ENCODE data around the gene DSG4.
"Not testable (repeated sequence)": the region's sequence is repeated elsewhere in the genome, so short reads cannot be mapped to it uniquely, and the experiment has no call there.

DSG4 gene, protein sequence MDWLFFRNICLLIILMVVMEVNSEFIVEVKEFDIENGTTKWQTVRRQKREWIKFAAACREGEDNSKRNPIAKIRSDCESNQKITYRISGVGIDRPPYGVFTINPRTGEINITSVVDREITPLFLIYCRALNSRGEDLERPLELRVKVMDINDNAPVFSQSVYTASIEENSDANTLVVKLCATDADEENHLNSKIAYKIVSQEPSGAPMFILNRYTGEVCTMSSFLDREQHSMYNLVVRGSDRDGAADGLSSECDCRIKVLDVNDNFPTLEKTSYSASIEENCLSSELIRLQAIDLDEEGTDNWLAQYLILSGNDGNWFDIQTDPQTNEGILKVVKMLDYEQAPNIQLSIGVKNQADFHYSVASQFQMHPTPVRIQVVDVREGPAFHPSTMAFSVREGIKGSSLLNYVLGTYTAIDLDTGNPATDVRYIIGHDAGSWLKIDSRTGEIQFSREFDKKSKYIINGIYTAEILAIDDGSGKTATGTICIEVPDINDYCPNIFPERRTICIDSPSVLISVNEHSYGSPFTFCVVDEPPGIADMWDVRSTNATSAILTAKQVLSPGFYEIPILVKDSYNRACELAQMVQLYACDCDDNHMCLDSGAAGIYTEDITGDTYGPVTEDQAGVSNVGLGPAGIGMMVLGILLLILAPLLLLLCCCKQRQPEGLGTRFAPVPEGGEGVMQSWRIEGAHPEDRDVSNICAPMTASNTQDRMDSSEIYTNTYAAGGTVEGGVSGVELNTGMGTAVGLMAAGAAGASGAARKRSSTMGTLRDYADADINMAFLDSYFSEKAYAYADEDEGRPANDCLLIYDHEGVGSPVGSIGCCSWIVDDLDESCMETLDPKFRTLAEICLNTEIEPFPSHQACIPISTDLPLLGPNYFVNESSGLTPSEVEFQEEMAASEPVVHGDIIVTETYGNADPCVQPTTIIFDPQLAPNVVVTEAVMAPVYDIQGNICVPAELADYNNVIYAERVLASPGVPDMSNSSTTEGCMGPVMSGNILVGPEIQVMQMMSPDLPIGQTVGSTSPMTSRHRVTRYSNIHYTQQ

DNA sequence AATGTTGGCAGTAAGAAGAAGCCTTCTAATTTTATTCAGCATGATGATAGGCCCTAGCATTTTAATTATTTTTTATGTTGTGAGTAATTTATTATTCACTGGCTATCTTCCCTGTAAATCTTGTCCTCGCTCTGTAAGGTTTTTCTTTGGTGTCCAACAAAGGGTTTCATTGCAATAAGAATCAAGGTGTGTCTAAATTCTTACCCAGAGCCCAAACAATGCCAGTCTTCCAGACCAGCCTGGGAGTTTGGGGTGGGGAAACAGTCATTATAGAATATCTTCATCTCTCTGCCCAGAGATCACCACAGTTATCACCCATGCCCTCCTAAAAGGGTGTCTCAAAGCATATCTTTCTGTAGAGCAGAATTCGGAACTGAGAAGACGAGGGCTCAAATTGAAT is at the start of gene DSG4:
Gene DSG4, plus strand, starts transcription at position 301 of the 400 bp plus-strand sequence. CDS start 135 bp downstream, outside the sequence.
- TF ChIP-seq GLIS3 (CRISPR knock-in tag; IDR thresholded peaks at IDR 0.05) (no peak), ZNF565 (CRISPR knock-in tag; conservative IDR thresholded peaks at IDR 0.05; ENCODE audit: low read depth) (no peak), OSR1 (CRISPR knock-in tag; IDR thresholded peaks at IDR 0.05) (no peak), CSRNP3 (CRISPR knock-in tag; IDR thresholded peaks at IDR 0.05) (no peak), CREB5 (CRISPR knock-in tag; IDR thresholded peaks at IDR 0.05; ENCODE audit: low read depth) (no peak), TCF4 (CRISPR knock-in tag; IDR thresholded peaks at IDR 0.05; ENCODE audit: borderline replicate concordance) (no peak), ZC3H10 (CRISPR knock-in tag; IDR thresholded peaks at IDR 0.05) (no peak), BACH2 (CRISPR knock-in tag; IDR thresholded peaks at IDR 0.05; ENCODE audit: borderline replicate concordance) (no peak)
- ATAC-seq, result no peak

DNA sequence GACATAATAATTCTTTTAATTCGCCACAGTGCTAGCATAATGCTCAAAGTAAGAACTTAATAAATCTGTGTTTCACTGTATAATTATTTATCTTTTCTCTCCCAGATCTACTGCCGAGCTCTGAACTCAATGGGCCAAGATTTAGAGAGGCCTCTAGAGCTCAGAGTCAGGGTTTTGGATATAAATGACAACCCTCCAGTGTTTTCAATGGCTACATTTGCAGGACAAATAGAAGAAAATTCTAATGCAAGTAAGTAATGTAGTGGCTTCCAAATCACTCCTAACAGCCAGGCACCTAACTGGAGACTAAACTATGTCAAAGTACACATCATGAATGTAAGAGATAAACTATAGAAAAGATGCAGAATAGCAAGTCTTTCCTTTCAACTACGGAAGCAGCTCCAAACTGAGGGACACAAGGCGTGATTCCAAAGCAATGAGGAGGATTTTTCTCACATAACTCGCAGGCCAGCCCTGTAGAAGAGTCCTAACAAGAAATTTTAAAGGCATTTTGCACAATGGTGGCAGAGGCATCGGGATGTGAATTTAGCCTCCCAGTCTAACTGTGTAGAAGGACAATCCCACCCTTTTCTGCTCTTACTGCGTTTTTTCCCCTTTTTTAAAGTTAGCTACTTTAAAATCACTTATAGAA is 46.7 kb upstream of the DSG4 start:
- no peak for ATAC-seq
- TF ChIP-seq CREB5 (CRISPR knock-in tag; IDR thresholded peaks at IDR 0.05; ENCODE audit: low read depth), result no peak
- no peak for TF ChIP-seq CSDC2 (CRISPR knock-in tag; IDR thresholded peaks at IDR 0.05)
- TF ChIP-seq TSHZ2 (CRISPR knock-in tag; IDR thresholded peaks at IDR 0.05), result no peak
- no peak for TF ChIP-seq TOX (CRISPR knock-in tag; IDR thresholded peaks at IDR 0.05; ENCODE audit: borderline replicate concordance)
- no peak for TF ChIP-seq CSRNP3 (CRISPR knock-in tag; IDR thresholded peaks at IDR 0.05)
- no peak for TF ChIP-seq ZFP3 (CRISPR knock-in tag; IDR thresholded peaks at IDR 0.05)
- no peak for TF ChIP-seq ESRRG (CRISPR knock-in tag; IDR thresholded peaks at IDR 0.05)
- no peak for TF ChIP-seq GLIS3 (CRISPR knock-in tag; IDR thresholded peaks at IDR 0.05)
- no peak for TF ChIP-seq ARNTL (CRISPR knock-in tag; IDR thresholded peaks at IDR 0.05; ENCODE audit: borderline replicate concordance, low read depth)
- TF ChIP-seq BACH2 (CRISPR knock-in tag; IDR thresholded peaks at IDR 0.05; ENCODE audit: borderline replicate concordance), result no peak
- no peak for TF ChIP-seq ZNF565 (CRISPR knock-in tag; conservative IDR thresholded peaks at IDR 0.05; ENCODE audit: low read depth)
- TF ChIP-seq ZFP30 (CRISPR knock-in tag; IDR thresholded peaks at IDR 0.05), result no peak
- TF ChIP-seq TCF4 (CRISPR knock-in tag; IDR thresholded peaks at IDR 0.05; ENCODE audit: borderline replicate concordance), result no peak

GRCh38 chr18:31343454-31343853 is 33.1 kb upstream of the DSG4 start:
- ATAC-seq, result no peak

DNA sequence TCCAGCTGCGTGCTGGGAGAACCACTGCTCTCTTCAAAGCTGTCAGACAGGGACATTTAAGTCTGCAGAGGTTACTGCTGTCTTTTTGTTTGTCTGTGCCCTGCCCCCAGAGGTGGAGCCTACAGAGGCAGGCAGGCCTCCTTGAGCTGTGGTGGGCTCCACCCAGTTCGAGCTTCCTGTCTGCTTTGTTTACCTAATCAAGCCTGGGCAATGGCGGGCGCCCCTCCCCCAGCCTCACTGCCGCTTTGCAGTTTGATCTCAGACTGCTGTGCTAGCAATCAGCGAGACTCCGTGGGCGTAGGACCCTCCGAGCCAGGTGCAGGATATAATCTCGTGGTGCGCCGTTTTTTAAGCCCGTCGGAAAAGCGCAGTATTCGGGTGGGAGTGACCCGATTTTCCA is 23.2 kb upstream of the DSG4 start:
- not testable (repeated sequence) for ATAC-seq

More at GRCh38 chr18:31343454-31343853, 33.1 kb upstream of the DSG4 start:
- TF ChIP-seq ARNTL (CRISPR knock-in tag; IDR thresholded peaks at IDR 0.05; ENCODE audit: borderline replicate concordance, low read depth) (no peak), RARB (CRISPR knock-in tag; IDR thresholded peaks at IDR 0.05) (no peak), TOX (CRISPR knock-in tag; IDR thresholded peaks at IDR 0.05; ENCODE audit: borderline replicate concordance) (no peak), ZC3H10 (CRISPR knock-in tag; IDR thresholded peaks at IDR 0.05) (no peak), SNAI2 (CRISPR knock-in tag; IDR thresholded peaks at IDR 0.05) (no peak), ZNF565 (CRISPR knock-in tag; conservative IDR thresholded peaks at IDR 0.05; ENCODE audit: low read depth) (no peak), TCF4 (CRISPR knock-in tag; IDR thresholded peaks at IDR 0.05; ENCODE audit: borderline replicate concordance) (no peak), CSRNP3 (CRISPR knock-in tag; IDR thresholded peaks at IDR 0.05) (no peak), ZNF70 (CRISPR knock-in tag; IDR thresholded peaks at IDR 0.05) (no peak), GLIS3 (CRISPR knock-in tag; IDR thresholded peaks at IDR 0.05) (no peak)
